Measurements from ENCODE around the gene KAZN.

KAZN gene

DNA sequence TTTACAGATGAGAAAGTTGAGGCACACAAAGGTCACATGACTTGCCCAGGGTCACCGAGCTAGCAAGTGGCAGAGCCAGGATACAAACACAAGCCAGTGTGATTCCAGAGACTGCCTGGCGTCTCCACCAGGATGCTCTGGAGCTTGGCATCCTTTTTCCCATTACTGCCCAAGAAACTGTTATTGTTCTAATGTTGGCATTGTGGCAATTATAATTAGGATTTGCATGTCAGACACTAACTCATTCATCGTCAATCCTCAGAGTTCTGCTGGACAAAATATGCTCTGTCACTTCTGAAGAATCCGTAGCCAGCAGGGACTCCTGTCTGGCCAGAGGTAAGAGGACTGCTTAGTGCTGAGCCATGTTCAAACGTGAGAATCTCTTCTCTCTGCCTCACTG lies 8.8 kb downstream of the KAZN start:
- no peak overlapping the region for H2AFZ ChIP-seq (ENCODE audit: low read length)
- H3K4me2 ChIP-seq (ENCODE audit: low read depth, low read length, poor library complexity, severe bottlenecking), result no peak overlapping the region
- no peaks in the 10 kb centered on the region for H3F3A ChIP-seq (ENCODE audit: low read depth)
- H4K20me1 ChIP-seq (ENCODE audit: insufficient read depth, low read length, poor library complexity, severe bottlenecking), result no peaks in the 10 kb centered on the region
- no peaks in the 10 kb centered on the region for H3K9me3 ChIP-seq (ENCODE audit: insufficient read depth, low read depth, low read length)
- no peak overlapping the region for H3K9ac ChIP-seq (ENCODE audit: low read depth, low read length, poor library complexity, severe bottlenecking)
- H3K4me1 ChIP-seq (ENCODE audit: insufficient read depth, low read length, poor library complexity, severe bottlenecking), result no peaks in the 10 kb centered on the region
- H3K9me2 ChIP-seq (replicated peaks; ENCODE audit: low read depth, low read length), result no peaks in the 10 kb centered on the region
- H3K27me3 ChIP-seq (ENCODE audit: insufficient read depth, low read length, poor library complexity, severe bottlenecking), result no peaks in the 10 kb centered on the region
- TF ChIP-seq CTCF (conservative IDR thresholded peaks at IDR 0.05; ENCODE audit: low read length) (no peak), EZH2phosphoT487 (IDR thresholded peaks at IDR 0.05; ENCODE audit: borderline replicate concordance) (no peak)
- H3K79me2 ChIP-seq (ENCODE audit: insufficient read depth, low read length), result no peaks in the 10 kb centered on the region
- H3K36me3 ChIP-seq (ENCODE audit: insufficient read depth, low read length), result no peaks in the 10 kb centered on the region
- H3K4me3 ChIP-seq (ENCODE audit: low read length, poor library complexity, severe bottlenecking), result no peak overlapping the region

DNA sequence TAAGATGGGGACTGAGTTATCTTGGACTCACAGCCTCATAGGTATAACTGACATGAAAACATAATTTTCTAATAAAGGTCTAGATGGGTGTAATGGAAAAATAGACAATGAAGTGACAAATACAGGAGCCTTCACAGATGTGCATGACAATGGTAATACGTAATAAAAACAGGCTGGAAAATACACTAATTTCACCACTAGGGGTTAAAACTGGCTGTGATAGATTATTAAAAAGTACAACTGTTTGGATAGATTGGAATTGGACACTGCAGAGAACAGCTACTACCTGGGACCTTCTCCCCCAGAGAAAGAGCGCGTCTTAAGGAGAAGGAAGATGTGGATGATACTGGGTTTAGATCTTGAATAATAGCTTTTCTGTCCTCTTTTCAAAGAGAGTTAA lies 9.8 kb downstream of the KAZN start:
- H3F3A ChIP-seq (ENCODE audit: low read depth), result no peaks in the 10 kb centered on the region
- H3K9ac ChIP-seq (ENCODE audit: low read depth, low read length, poor library complexity, severe bottlenecking), result no peak overlapping the region
- H2AFZ ChIP-seq (ENCODE audit: low read length), result no peak overlapping the region
- no peak overlapping the region for H3K4me2 ChIP-seq (ENCODE audit: low read depth, low read length, poor library complexity, severe bottlenecking)
- no peaks in the 10 kb centered on the region for H3K79me2 ChIP-seq (ENCODE audit: insufficient read depth, low read length)
- H3K9me2 ChIP-seq (replicated peaks; ENCODE audit: low read depth, low read length), result no peaks in the 10 kb centered on the region
- no peak overlapping the region for H3K4me3 ChIP-seq (ENCODE audit: low read length, poor library complexity, severe bottlenecking)
- H3K36me3 ChIP-seq (ENCODE audit: insufficient read depth, low read length), result no peaks in the 10 kb centered on the region
- no peaks in the 10 kb centered on the region for H3K27me3 ChIP-seq (ENCODE audit: insufficient read depth, low read length, poor library complexity, severe bottlenecking)
- no peaks in the 10 kb centered on the region for H4K20me1 ChIP-seq (ENCODE audit: insufficient read depth, low read length, poor library complexity, severe bottlenecking)
- H3K9me3 ChIP-seq (ENCODE audit: insufficient read depth, low read depth, low read length), result no peaks in the 10 kb centered on the region; the same call in 1 of the 2 replicates
- no peaks in the 10 kb centered on the region for H3K4me1 ChIP-seq (ENCODE audit: insufficient read depth, low read length, poor library complexity, severe bottlenecking)
- TF ChIP-seq CTCF (conservative IDR thresholded peaks at IDR 0.05; ENCODE audit: low read length) (peak; percentile 38), EZH2phosphoT487 (IDR thresholded peaks at IDR 0.05; ENCODE audit: borderline replicate concordance) (no peak)

DNA sequence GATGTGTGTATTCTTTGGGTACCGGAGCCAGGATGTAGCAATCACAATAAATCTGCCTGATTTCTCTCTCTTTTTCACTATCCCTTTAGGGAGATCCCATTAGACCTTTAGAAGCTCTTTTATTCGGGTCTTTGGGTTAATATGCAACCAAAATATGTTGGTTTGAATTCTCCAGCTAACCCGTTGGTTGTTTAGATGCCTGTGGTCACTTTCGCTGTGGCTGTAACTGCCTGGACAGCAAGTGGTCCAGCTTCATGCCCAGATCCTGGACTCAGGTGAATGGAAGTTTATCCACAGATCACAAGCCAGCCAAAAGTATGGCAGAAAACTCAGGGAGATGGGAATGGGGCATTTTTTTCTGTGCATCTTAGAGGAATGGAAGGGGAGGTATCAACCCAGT lies 12.3 kb downstream of the KAZN start:
- Histone ChIP-seq H3F3A (ENCODE audit: low read depth) (no peaks in the 10 kb centered on the region), H3K9me3 (ENCODE audit: insufficient read depth, low read depth, low read length) (no peaks in the 10 kb centered on the region; the same call in 1 of the 2 replicates), H3K4me2 (ENCODE audit: low read depth, low read length, poor library complexity, severe bottlenecking) (no peak overlapping the region), H4K20me1 (ENCODE audit: insufficient read depth, low read length, poor library complexity, severe bottlenecking) (no peaks in the 10 kb centered on the region), H3K4me3 (ENCODE audit: low read length, poor library complexity, severe bottlenecking) (no peak overlapping the region), H3K27me3 (ENCODE audit: insufficient read depth, low read length, poor library complexity, severe bottlenecking) (no peaks in the 10 kb centered on the region), H2AFZ (ENCODE audit: low read length) (no peak overlapping the region), H3K79me2 (ENCODE audit: insufficient read depth, low read length) (no peaks in the 10 kb centered on the region), H3K36me3 (ENCODE audit: insufficient read depth, low read length) (no peaks in the 10 kb centered on the region), H3K4me1 (ENCODE audit: insufficient read depth, low read length, poor library complexity, severe bottlenecking) (no peaks in the 10 kb centered on the region), H3K9ac (ENCODE audit: low read depth, low read length, poor library complexity, severe bottlenecking) (no peak overlapping the region), H3K9me2 (replicated peaks; ENCODE audit: low read depth, low read length) (no peaks in the 10 kb centered on the region)
- TF ChIP-seq EZH2phosphoT487 (IDR thresholded peaks at IDR 0.05; ENCODE audit: borderline replicate concordance) (no peak), CTCF (conservative IDR thresholded peaks at IDR 0.05; ENCODE audit: low read length) (no peak)
